ENCODE data around the gene JAKMIP2. TPM values are rescaled to one million over a fixed set of nuclear protein-coding genes. Genes with fewer than 3 reads are reported as not detected.
"Not testable (repeated sequence)": the region's sequence is repeated elsewhere in the genome, so short reads cannot be mapped to it uniquely, and the experiment has no call there.

JAKMIP2 gene
- total RNA-seq, 3 donors from 2014 or later (not counting 1 experiment from before 2014, with no cell fraction given) = 12.2 to 16.1 (median 14.9) TPM

- no peaks in the 10 kb centered on the region for H3K36me3 Mint-ChIP-seq
- H3K27me3 ChIP-seq (ENCODE audit: control insufficient read depth, insufficient read depth, low read length) = no peaks in the 10 kb centered on the region
- no peaks in the 10 kb centered on the region for H3K4me1 ChIP-seq (ENCODE audit: control insufficient read depth, insufficient read depth, low read length)
- H3K27ac Mint-ChIP-seq = no peak overlapping the region
- H3K36me3 ChIP-seq (ENCODE audit: control insufficient read depth, insufficient read depth, low read length) = no peaks in the 10 kb centered on the region
- no peaks in the 10 kb centered on the region for H3K4me1 Mint-ChIP-seq
- no peaks in the 10 kb centered on the region for H3K9me3 ChIP-seq (ENCODE audit: control insufficient read depth, insufficient read depth, low read length)
- H3K27me3 Mint-ChIP-seq (ENCODE audit: low read depth in 2 of 2) = peaks cover 6 to 17% of the 10 kb centered on the region in 2 donors
- no peak for TF ChIP-seq CTCF (IDR thresholded peaks at IDR 0.05)
- H3K4me3 ChIP-seq (ENCODE audit: low read length) = no peak overlapping the region
- no peak for DNase-seq
- no peak for ATAC-seq
- intact Hi-C loops (cut with micrococcal nuclease) = no loop called here
- H3K4me3 Mint-ChIP-seq = no peak overlapping the region
- no peaks in the 10 kb centered on the region for H3K9me3 Mint-ChIP-seq
- no peak overlapping the region for H3K27ac ChIP-seq (ENCODE audit: low read length)
- 94% methylated on average over 4 of the region's 8 CpGs for WGBS (ENCODE audit: insufficient coverage)
These were observed 224.4 kb downstream of the JAKMIP2 start for GRCh38 chr5:147557876-147558745.

DNA sequence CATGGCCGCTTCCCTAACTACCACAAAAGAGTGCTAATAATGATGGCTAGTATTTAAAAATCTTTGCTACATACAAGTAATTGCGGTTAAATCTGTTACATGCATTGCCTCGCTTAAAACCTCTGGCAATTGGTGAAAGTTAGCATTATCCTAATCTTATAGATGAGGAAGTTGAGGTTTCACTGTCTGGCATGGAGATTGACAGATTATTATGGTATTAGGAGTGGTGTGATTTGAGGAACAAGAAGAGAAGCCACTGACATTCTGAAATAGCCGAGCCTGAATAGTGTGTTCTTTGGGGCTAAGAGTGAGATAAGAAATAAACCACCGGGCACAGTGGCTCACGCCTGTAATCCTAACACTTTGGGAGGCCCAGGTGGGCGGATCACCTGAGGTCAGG lies 227.4 kb downstream of the JAKMIP2 start:
- no peaks in the 10 kb centered on the region for H3K9me3 ChIP-seq (ENCODE audit: control insufficient read depth, insufficient read depth, low read length)
- 55% methylated on average over 6 of the region's 7 CpGs for WGBS (ENCODE audit: insufficient coverage)
- no peaks in the 10 kb centered on the region for H3K4me1 ChIP-seq (ENCODE audit: control insufficient read depth, insufficient read depth, low read length)
- H3K27me3 ChIP-seq (ENCODE audit: control insufficient read depth, insufficient read depth, low read length) = no peaks in the 10 kb centered on the region
- intact Hi-C loops (cut with micrococcal nuclease) = no loop called here
- H3K36me3 Mint-ChIP-seq = no peaks in the 10 kb centered on the region
- no peak for TF ChIP-seq CTCF (IDR thresholded peaks at IDR 0.05)
- no peak overlapping the region for H3K27ac ChIP-seq (ENCODE audit: low read length)
- no peak for DNase-seq
- H3K9me3 Mint-ChIP-seq = no peaks in the 10 kb centered on the region
- H3K27ac Mint-ChIP-seq = no peak overlapping the region
- H3K27me3 Mint-ChIP-seq (ENCODE audit: low read depth in 2 of 2) = peaks cover 0 to 17% of the 10 kb centered on the region in 2 donors
- ATAC-seq = no peak
- H3K36me3 ChIP-seq (ENCODE audit: control insufficient read depth, insufficient read depth, low read length) = no peaks in the 10 kb centered on the region
- no peaks in the 10 kb centered on the region for H3K4me1 Mint-ChIP-seq
- no peak overlapping the region for H3K4me3 ChIP-seq (ENCODE audit: low read length)
- no peak overlapping the region for H3K4me3 Mint-ChIP-seq

GRCh38 chr5:147554261-147554817 lies 228.2 kb downstream of the JAKMIP2 start:
- H3K4me3 ChIP-seq (ENCODE audit: low read length) = no peak overlapping the region
- no peak overlapping the region for H3K4me3 Mint-ChIP-seq
- DNase-seq (no peak), ATAC-seq (no peak)
- H3K4me1 Mint-ChIP-seq = no peaks in the 10 kb centered on the region
- no peaks in the 10 kb centered on the region for H3K4me1 ChIP-seq (ENCODE audit: control insufficient read depth, insufficient read depth, low read length)
- no peaks in the 10 kb centered on the region for H3K27me3 ChIP-seq (ENCODE audit: control insufficient read depth, insufficient read depth, low read length)
- WGBS (ENCODE audit: insufficient coverage) = 90% methylated on average over 7 of the region's 7 CpGs
- H3K36me3 ChIP-seq (ENCODE audit: control insufficient read depth, insufficient read depth, low read length) = no peaks in the 10 kb centered on the region
- H3K27me3 Mint-ChIP-seq (ENCODE audit: low read depth in 2 of 2) = peaks cover 2 to 21% of the 10 kb centered on the region in 2 donors
- H3K27ac ChIP-seq (ENCODE audit: low read length) = no peak overlapping the region
- peaks cover 0 to 3% of the 10 kb centered on the region in 2 donors for H3K9me3 Mint-ChIP-seq
- H3K27ac Mint-ChIP-seq = no peak overlapping the region
- TF ChIP-seq CTCF (IDR thresholded peaks at IDR 0.05) = no peak
- no peaks in the 10 kb centered on the region for H3K36me3 Mint-ChIP-seq
- no peaks in the 10 kb centered on the region for H3K9me3 ChIP-seq (ENCODE audit: control insufficient read depth, insufficient read depth, low read length)
- intact Hi-C loops (cut with micrococcal nuclease) = no loop called here

GRCh38 chr5:147553817-147554216 lies 228.7 kb downstream of the JAKMIP2 start:
- DNase-seq; intact Hi-C loops (cut with micrococcal nuclease); H3K27ac ChIP-seq (ENCODE audit: low read length); H3K36me3 Mint-ChIP-seq; H3K36me3 ChIP-seq (ENCODE audit: control insufficient read depth, insufficient read depth, low read length); H3K4me1 ChIP-seq (ENCODE audit: control insufficient read depth, insufficient read depth, low read length); H3K4me3 ChIP-seq (ENCODE audit: low read length); H3K27me3 ChIP-seq (ENCODE audit: control insufficient read depth, insufficient read depth, low read length); H3K4me1 Mint-ChIP-seq; H3K4me3 Mint-ChIP-seq; ATAC-seq; H3K27ac Mint-ChIP-seq; H3K9me3 ChIP-seq (ENCODE audit: control insufficient read depth, insufficient read depth, low read length); H3K9me3 Mint-ChIP-seq: not testable (repeated sequence)
- H3K27me3 Mint-ChIP-seq (ENCODE audit: low read depth in 2 of 2) = peaks cover 2 to 21% of the 10 kb centered on the region in 2 donors
- WGBS (ENCODE audit: insufficient coverage) = 93% methylated on average over 5 of the region's 5 CpGs
